ENCODE results near the gene CXCR3. TPM values are rescaled to one million over a fixed set of nuclear protein-coding genes. Genes with fewer than 3 reads are reported as not detected.
"Not testable (repeated sequence)": the region's sequence is repeated elsewhere in the genome, so short reads cannot be mapped to it uniquely, and the experiment has no call there.

The CXCR3 gene
- total RNA-seq, 4 donors from 2014 or later = not detected

GRCh38 chrX:71573590-71573989 is 44.7 kb downstream of the CXCR3 start:
- H3K9me3 ChIP-seq = no peaks in the 10 kb centered on the region
- H3K27ac ChIP-seq = no peak overlapping the region
- WGBS, 2 donors = 48 to 74% methylated on average over 2 of the region's 2 CpGs
- no peak overlapping the region for H3K4me3 ChIP-seq
- H3K36me3 ChIP-seq = peaks cover 0 to 59% (median 0%) of the 10 kb centered on the region in 3 donors
- TF ChIP-seq CTCF (IDR thresholded peaks at IDR 0.05) (no peak), POLR2A (IDR thresholded peaks at IDR 0.05) (no peak), EP300 (IDR thresholded peaks at IDR 0.05) (no peak)
- DNase-seq (ENCODE audit: low spot score in 2 of 2) = no peak
- no peaks in the 10 kb centered on the region for H3K4me1 ChIP-seq
- no peaks in the 10 kb centered on the region for H3K27me3 ChIP-seq

- not testable (repeated sequence) for H3K27me3 ChIP-seq; DNase-seq (ENCODE audit: low spot score in 2 of 2); H3K27ac ChIP-seq; H3K4me1 ChIP-seq; H3K4me3 ChIP-seq; H3K9me3 ChIP-seq
- 86 to 88% methylated on average over 8 of the region's 8 CpGs for WGBS, 2 donors
- H3K36me3 ChIP-seq = peaks cover 0 to 76% (median 0%) of the 10 kb centered on the region in 3 donors
Observed at GRCh38 chrX:71571390-71571789, 46.9 kb downstream of the CXCR3 start.

Other genes starting within 250 kb of the CXCR3 start
- 100 to 1,000 TPM; 175 to 256 (median 231) TPM for gene OGT, start 85.4 kb downstream of the CXCR3 start, total RNA-seq
- 10 to 100 TPM in 2 of 4 donors, 1 to 10 TPM in 2; 2.8 to 12.9 (median 8.8) TPM for gene GCNA, start 40.1 kb downstream of the CXCR3 start, total RNA-seq
- gene CXorf49, start 99.8 kb upstream of the CXCR3 start, total RNA-seq = not detected
- not detected for gene CXorf49B, start 144.8 kb upstream of the CXCR3 start, total RNA-seq